Fibroblast of lung (primary cell): Measurements from ENCODE around the gene ZNF280A.

Experiments
- CTCF ChIP-seq, 2 donors: IDR thresholded peaks in 1 of 2; conservative IDR thresholded peaks in 1 of 2; 1 replicate in 1 of 2; 2 replicates in 1 of 2; pipeline ENCODE4 v1.5.1; 2011 to 2012; ENCODE audit warnings: low read length in 2 of 2, control low read depth in 1 of 2, inconsistent platforms in 1 of 2, low read depth in 1 of 2, mild to moderate bottlenecking in 1 of 2
- EZH2 ChIP-seq: IDR thresholded peaks from 2 replicates; pipeline ENCODE4 v1.5.1; 2012; ENCODE audit warnings: low read length, control low read depth, mild to moderate bottlenecking; ENCODE audit errors: missing control alignments

- TF ChIP-seq CTCF (conservative IDR thresholded peaks at IDR 0.05 in 1 of 2, IDR thresholded peaks at IDR 0.05 in 1 of 2; ENCODE audit: low read depth in 1 of 2, low read length in 2 of 2) (no peak), EZH2 (no peak)
Measured at GRCh38 chr22:22547692-22548300, 27.7 kb upstream of the ZNF280A start.
